Tibial artery (tissue), 4 donors: ENCODE data around the gene HOXD8.

ENCODE experiments used
- DNase-seq, 2 donors: peaks; one replicate each; pipeline ENCODE4 v3.0.0-alpha.2; 2019
- H3K27ac ChIP-seq, 2 donors: fragments of 200-600 bp; sonication (generic) in 1 of 2; 1 replicate in 1 of 2; 2 replicates in 1 of 2; pipeline ENCODE4 v1.5.1; 2018 to 2019; ENCODE audit warnings: mild to moderate bottlenecking in 1 of 2
- H3K27me3 ChIP-seq, 2 donors: fragments of 200-600 bp; sonication (generic) in 1 of 2; one replicate each; pipeline versions ENCODE4 v1.5.1 to v1.6.0; 2016 to 2019
- H3K36me3 ChIP-seq, 3 donors: fragments of 200-600 bp; sonication (generic) in 2 of 3; one replicate each; pipeline ENCODE4 v1.5.1; 2016 to 2019; ENCODE audit warnings: mild to moderate bottlenecking in 2 of 3
- H3K4me1 ChIP-seq, 4 donors: fragments of 200-600 bp; sonication (generic) in 2 of 4; 1 replicate in 3 of 4; 2 replicates in 1 of 4; pipeline ENCODE4 v1.5.1; 2016 to 2019
- H3K4me3 ChIP-seq, 2 donors: fragments of 200-600 bp; sonication (generic) in 1 of 2; 1 replicate in 1 of 2; 2 replicates in 1 of 2; pipeline ENCODE4 v1.5.1; 2018 to 2019; ENCODE audit warnings: mild to moderate bottlenecking in 2 of 2
- H3K9me3 ChIP-seq, 3 donors: fragments of 200-600 bp; sonication (generic) in 1 of 3; one replicate each; pipeline ENCODE4 v1.5.1; 2016 to 2019
- CTCF ChIP-seq, 2 experiments: fragments of 200-600 bp in 1 of 2; fragments of 450-650 bp in 1 of 2; IDR thresholded peaks; one replicate each; pipeline ENCODE4 v1.5.1; 2017 to 2019; ENCODE audit warnings: antibody characterized with exemption in 2 of 2, mild to moderate bottlenecking in 1 of 2, moderate library complexity in 1 of 2
- intact Hi-C: fragments of 100-400 bp; cut with DNase I; formaldehyde crosslinking; loops from one replicate; pipeline ENCODE4 v1.15.0; 2023; ENCODE audit warnings: low total_unique reads

Gene HOXD8

GRCh38 chr2:176124947-176125771, 4.3 kb upstream of the HOXD8 start:
- H3K27ac ChIP-seq, result no peak overlapping the region
- H3K4me1 ChIP-seq, result peaks cover 0 to 45% (median 32%) of the 10 kb centered on the region in 4 donors
- no peak for TF ChIP-seq CTCF (IDR thresholded peaks at IDR 0.05)
- intact Hi-C loops, result loop anchor here (5.0 kb wide), 2 partner anchors 332 to 512 kb away; no protein-coding TSS in a partner anchor
- peaks cover 8 to 83% of the 10 kb centered on the region in 2 donors for H3K27me3 ChIP-seq
- no peaks in the 10 kb centered on the region for H3K36me3 ChIP-seq
- no peak for DNase-seq
- no peak overlapping the region for H3K4me3 ChIP-seq
- no peaks in the 10 kb centered on the region for H3K9me3 ChIP-seq

DNA sequence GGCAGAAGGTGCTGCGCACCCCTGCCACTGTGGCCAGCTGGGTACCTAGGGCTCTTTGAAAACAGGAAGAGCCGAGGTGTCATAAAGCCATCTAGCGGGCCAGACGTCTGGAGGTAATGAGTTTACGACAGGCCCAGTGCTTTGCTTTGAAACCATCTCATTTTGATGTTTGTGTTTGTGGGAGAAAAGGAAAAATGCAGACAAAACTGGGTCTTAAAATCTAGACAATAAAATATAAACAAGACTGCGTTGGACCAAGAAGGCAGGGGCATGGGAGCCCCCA, 3.8 kb upstream of the HOXD8 start:
- no peak for DNase-seq
- no peak for TF ChIP-seq CTCF (IDR thresholded peaks at IDR 0.05)
- intact Hi-C loops, result loop anchor here (5.0 kb wide), 2 partner anchors 332 to 512 kb away; no protein-coding TSS in a partner anchor
- H3K27me3 ChIP-seq, result peaks cover 8 to 83% of the 10 kb centered on the region in 2 donors
- H3K9me3 ChIP-seq, result no peaks in the 10 kb centered on the region
- H3K4me3 ChIP-seq, result no peak overlapping the region
- no peaks in the 10 kb centered on the region for H3K36me3 ChIP-seq
- H3K4me1 ChIP-seq, result peaks cover 0 to 50% (median 34%) of the 10 kb centered on the region in 4 donors
- H3K27ac ChIP-seq, result no peak overlapping the region

DNA sequence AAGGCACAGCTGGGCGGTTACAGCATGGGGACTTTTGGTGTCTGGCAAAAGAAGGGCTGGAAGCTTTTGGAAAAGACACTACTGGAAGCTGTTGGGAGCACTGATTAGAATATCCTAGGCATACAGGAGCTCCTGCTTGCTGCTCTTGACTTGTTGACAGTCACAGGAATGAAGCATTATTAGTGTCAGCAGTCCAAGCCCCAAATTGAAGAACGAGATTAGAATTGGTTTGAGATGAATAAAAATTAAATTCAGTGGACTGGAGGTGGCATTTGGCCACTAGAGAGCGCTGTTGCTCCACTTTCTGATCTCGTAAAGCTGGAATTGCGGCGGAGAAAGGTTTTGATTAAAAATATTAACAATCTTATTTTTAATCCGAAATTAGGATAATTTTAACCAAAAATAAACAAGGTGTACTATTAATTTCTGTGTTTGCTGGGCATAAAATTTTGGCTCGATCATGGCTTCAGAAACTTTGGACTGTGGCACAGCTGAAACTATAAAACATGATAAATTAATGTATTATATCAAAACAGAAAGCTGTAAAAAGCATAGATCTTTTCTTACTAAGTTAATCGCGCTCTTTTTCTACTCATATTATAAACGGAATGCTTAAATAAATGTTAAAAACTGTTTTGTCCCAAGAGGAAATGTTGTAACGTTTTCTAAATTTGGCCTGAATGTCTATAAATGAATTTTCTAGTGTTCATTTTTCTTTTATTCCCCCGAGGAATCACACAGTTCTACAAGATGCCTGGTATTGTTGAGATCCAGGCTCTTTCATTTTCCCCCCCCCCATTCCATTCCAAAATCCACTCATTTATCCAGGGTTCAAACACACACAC, 2.4 kb upstream of the HOXD8 start:
- no peak overlapping the region for H3K4me3 ChIP-seq
- intact Hi-C loops, result loop anchor here (5.0 kb wide), 2 partner anchors 330 to 510 kb away; no protein-coding TSS in a partner anchor

GRCh38 chr2:176127774-176128072, 1.8 kb upstream of the HOXD8 start:
- no peak for TF ChIP-seq CTCF (IDR thresholded peaks at IDR 0.05)
- H3K9me3 ChIP-seq, result no peaks in the 10 kb centered on the region
- DNase-seq, result no peak
- H3K36me3 ChIP-seq, result no peaks in the 10 kb centered on the region
- H3K27ac ChIP-seq, result no peak overlapping the region
- intact Hi-C loops, result loop anchor here (5.0 kb wide), 2 partner anchors 330 to 510 kb away; no protein-coding TSS in a partner anchor
- H3K27me3 ChIP-seq, result peaks cover 0 to 73% of the 10 kb centered on the region in 2 donors
- H3K4me1 ChIP-seq, result peaks cover 0 to 48% (median 29%) of the 10 kb centered on the region in 4 donors
- no peak overlapping the region for H3K4me3 ChIP-seq

More for the DNA sequence above, 2.4 kb upstream of the HOXD8 start:
- Histone ChIP-seq H3K36me3 (no peaks in the 10 kb centered on the region), H3K4me1 (peaks cover 0 to 48% (median 34%) of the 10 kb centered on the region in 4 donors), H3K27me3 (peaks cover 0 to 74% of the 10 kb centered on the region in 2 donors), H3K27ac (no peak overlapping the region), H3K9me3 (no peaks in the 10 kb centered on the region)
- TF ChIP-seq CTCF (IDR thresholded peaks at IDR 0.05), result peak; percentile 79 to 87
- DNase-seq, result peak in 1 of 2 donors; percentile 63

DNA sequence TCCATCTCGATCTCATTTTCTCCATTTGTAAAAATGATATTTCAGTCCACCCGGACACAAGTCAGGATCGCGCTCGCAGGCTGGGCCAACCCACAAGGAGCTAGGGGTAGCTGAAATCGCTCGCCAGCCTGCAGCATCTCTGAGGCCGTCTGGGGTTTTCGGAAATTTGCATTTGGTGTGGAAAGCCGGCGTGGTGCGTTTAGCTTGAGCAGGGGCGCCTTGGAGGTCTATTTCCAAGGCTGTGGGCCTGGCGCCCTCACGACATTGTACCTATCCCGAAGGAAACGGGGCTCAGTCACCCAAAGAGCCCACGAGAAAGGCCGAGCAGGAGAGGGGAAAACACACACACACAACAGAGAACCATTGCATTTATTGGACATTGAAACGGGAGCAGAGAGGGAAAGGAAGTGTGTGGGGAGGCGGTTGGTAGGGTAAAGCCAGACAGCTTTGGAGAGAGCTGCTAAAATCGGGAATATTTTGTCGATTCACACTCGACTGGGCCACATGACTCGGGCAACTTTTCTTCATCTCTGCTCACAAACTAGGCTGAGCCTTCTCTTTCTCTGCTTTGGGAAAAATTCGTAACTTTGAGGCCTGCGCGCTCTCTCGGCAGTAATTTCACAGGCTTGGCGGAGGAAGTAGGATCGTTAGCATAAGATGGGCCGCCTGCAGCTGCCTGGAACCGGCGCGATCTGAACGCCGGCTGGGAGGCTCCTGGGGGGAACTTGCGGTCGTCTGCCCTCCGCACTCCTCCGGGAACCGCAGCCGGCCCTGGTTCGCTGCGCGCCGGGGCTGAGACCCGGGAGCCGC, 1.1 kb upstream of the HOXD8 start:
- peaks cover 0 to 48% (median 25%) of the 10 kb centered on the region in 4 donors for H3K4me1 ChIP-seq
- TF ChIP-seq CTCF (IDR thresholded peaks at IDR 0.05), result no peak
- H3K27me3 ChIP-seq, result peaks cover 0 to 68% of the 10 kb centered on the region in 2 donors
- H3K36me3 ChIP-seq, result no peaks in the 10 kb centered on the region
- H3K27ac ChIP-seq, result peak overlapping the region; percentile 79 to 95
- intact Hi-C loops, result loop anchor here (5.0 kb wide), 2 partner anchors 329 to 509 kb away; no protein-coding TSS in a partner anchor
- H3K9me3 ChIP-seq, result no peaks in the 10 kb centered on the region
- DNase-seq, result no peak
- peak overlapping the region; percentile 60 to 72 for H3K4me3 ChIP-seq
